ENCODE results near the gene COL9A3.

GRCh38 chr20:62816884-62817873 is at the start of gene COL9A3:
- TF ChIP-seq ZNF274 (IDR thresholded peaks at IDR 0.05; ENCODE audit: borderline replicate concordance, extremely low read depth, low read length) (no peak), POLR2A (IDR thresholded peaks at IDR 0.05; ENCODE audit: control extremely low read depth in 1 of 2, low read depth in 2 of 2, low read length in 2 of 2) (peak in 1 of 2 experiments; percentile 30; a peak in 1 of 3 replicates), E2F6 (IDR thresholded peaks at IDR 0.05) (peak; percentile 41; the same call in 1 of the 2 replicates), GABPA (IDR thresholded peaks at IDR 0.05; ENCODE audit: borderline replicate concordance, insufficient read depth, low read length) (no peak), JUND (IDR thresholded peaks at IDR 0.05; ENCODE audit: low read length) (no peak), CBX5 (IDR thresholded peaks at IDR 0.05; ENCODE audit: low read depth, low read length) (no peak), SP2 (IDR thresholded peaks at IDR 0.05; ENCODE audit: low read length) (no peak), TAF1 (IDR thresholded peaks at IDR 0.05; ENCODE audit: low read depth, low read length) (peak; percentile 53; the same call in 1 of the 2 replicates), POLR2AphosphoS5 (IDR thresholded peaks at IDR 0.05; ENCODE audit: low read depth, low read length) (no peak)
- TF ChIP-seq, protein P1, sequence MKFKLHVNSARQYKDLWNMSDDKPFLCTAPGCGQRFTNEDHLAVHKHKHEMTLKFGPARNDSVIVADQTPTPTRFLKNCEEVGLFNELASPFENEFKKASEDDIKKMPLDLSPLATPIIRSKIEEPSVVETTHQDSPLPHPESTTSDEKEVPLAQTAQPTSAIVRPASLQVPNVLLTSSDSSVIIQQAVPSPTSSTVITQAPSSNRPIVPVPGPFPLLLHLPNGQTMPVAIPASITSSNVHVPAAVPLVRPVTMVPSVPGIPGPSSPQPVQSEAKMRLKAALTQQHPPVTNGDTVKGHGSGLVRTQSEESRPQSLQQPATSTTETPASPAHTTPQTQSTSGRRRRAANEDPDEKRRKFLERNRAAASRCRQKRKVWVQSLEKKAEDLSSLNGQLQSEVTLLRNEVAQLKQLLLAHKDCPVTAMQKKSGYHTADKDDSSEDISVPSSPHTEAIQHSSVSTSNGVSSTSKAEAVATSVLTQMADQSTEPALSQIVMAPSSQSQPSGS (IDR thresholded peaks at IDR 0.05; ENCODE audit: low read length), result no peak

All from H1 (cell line).